GM19463 (cell line): ENCODE data around the gene ETFA.

Experiments used
- ATAC-seq: cut with Tn5 transposase; IDR thresholded peaks from one replicate; pipeline ENCODE4 v1.9.1; 2021; ENCODE audit warnings: mild to moderate bottlenecking, moderate library complexity; ENCODE audit not compliant: unreplicated experiment

ETFA gene

DNA sequence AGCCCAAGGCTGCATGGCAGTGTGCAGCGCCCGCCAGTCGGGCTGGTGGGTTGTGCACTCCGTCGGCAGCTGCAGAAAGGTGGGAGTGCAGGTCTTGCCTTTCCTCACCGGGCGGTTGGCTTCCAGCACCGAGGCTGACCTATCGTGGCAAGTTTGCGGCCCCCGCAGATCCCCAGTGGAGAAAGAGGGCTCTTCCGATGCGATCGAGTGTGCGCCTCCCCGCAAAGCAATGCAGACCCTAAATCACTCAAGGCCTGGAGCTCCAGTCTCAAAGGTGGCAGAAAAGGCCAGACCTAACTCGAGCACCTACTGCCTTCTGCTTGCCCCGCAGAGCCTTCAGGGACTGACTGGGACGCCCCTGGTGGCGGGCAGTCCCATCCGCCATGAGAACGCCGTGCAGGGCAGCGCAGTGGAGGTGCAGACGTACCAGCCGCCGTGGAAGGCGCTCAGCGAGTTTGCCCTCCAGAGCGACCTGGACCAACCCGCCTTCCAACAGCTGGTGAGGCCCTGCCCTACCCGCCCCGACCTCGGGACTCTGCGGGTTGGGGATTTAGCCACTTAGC lies 29.6 kb upstream of the ETFA start:
- ATAC-seq: no peak

DNA sequence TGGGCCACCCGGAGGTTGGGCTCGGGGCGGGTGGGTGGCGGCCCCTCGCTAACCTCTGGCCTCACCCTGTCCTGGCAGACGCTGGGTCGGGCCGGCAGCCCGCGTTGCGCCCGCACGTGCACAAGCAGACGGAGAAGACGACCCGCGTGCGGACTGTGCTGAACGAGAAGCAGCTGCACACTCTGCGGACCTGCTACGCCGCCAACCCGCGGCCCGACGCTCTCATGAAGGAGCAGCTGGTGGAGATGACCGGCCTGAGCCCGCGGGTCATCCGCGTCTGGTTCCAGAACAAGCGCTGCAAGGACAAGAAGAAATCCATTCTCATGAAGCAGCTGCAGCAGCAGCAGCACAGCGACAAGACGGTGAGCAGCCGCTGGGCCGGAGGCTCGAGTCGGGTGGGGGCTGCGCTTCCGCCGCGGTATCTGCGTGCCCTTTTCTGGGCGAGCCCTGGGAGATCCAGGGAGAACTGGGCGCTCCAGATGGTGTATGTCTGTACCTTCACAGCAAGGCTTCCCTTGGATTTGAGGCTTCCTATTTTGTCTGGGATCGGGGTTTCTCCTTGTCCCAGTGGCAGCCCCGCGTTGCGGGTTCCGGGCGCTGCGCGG lies 29.0 kb upstream of the ETFA start:
- no peak for ATAC-seq

GRCh38 chr15:76339305-76340197 lies 28.3 kb upstream of the ETFA start:
- no peak for ATAC-seq

GRCh38 chr15:76338486-76339304 lies 27.4 kb upstream of the ETFA start:
- no peak for ATAC-seq

DNA sequence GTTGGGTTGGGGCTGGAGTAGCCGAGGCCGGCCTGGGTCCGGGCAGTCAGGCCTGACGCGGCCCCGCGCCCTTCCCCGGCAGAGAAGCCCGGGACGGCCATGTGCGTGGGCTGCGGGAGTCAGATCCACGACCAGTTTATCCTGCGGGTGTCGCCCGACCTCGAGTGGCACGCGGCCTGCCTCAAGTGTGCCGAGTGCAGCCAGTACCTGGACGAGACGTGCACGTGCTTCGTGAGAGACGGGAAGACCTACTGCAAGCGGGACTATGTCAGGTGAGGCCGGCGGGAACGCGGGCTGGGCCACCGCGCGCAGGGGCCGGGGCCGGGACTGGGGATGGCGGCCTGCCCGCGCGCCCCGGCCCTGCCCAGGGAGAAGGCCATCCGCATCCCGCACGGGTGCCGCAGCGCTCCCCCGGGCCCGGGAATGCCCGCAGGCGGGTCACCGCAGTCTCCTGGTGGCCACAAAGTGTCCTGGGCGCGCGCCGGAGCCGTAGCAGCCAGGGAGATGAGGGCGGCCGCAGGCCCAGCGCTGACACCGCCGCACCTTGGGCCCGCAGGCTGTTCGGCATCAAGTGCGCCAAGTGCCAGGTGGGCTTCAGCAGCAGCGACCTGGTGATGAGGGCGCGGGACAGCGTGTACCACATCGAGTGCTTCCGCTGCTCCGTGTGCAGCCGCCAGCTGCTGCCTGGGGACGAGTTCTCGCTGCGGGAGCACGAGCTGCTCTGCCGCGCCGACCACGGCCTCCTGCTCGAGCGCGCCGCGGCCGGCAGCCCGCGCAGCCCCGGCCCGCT lies 26.6 kb upstream of the ETFA start:
- no peak for ATAC-seq

GRCh38 chr15:76337059-76337695 lies 25.9 kb upstream of the ETFA start:
- no peak for ATAC-seq

DNA sequence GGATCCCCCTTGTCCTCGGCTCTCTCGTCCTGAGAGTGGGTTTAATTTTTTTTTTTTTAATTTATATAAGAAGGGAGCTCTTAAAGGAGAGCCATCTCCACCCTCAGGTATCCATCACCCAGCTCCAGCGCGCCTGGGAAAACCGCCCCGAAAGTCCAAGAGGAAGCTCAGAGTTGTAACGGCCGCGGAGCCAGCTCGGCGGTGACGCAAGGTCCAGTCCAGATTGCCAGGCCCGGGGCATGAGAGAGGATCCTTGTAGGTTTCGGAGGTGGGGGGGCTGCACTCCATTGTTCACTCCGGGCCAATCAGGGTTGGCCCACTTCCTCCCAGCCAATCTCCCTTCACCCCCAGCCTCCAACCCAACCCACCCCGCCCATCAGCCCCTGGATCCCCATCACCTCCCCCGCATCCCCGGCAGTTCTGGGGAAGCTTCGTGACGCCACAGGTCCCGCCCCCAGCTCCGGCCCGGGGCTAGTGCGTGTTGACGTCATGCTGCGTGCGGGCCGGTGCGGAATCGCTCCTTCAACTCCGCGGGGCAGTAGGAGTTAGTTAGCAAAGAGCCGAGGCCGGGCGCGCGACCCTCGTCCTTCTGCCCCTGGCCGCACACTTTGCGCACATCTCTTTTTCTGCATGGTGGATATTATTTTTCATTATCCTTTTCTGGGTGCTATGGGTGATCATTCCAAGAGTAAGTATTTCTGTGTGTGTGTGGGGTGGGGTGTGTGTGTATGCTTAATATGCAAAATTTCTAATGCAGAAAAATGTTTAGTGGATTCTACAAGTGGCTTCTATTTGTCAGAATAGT lies 25.2 kb upstream of the ETFA start, which contains the start of gene ISL2:
ISL2 (plus strand) TSS at position 520 of the 805 bp plus-strand sequence; CDS start at position 631, 111 bp downstream.
- peak; percentile 51 for ATAC-seq

DNA sequence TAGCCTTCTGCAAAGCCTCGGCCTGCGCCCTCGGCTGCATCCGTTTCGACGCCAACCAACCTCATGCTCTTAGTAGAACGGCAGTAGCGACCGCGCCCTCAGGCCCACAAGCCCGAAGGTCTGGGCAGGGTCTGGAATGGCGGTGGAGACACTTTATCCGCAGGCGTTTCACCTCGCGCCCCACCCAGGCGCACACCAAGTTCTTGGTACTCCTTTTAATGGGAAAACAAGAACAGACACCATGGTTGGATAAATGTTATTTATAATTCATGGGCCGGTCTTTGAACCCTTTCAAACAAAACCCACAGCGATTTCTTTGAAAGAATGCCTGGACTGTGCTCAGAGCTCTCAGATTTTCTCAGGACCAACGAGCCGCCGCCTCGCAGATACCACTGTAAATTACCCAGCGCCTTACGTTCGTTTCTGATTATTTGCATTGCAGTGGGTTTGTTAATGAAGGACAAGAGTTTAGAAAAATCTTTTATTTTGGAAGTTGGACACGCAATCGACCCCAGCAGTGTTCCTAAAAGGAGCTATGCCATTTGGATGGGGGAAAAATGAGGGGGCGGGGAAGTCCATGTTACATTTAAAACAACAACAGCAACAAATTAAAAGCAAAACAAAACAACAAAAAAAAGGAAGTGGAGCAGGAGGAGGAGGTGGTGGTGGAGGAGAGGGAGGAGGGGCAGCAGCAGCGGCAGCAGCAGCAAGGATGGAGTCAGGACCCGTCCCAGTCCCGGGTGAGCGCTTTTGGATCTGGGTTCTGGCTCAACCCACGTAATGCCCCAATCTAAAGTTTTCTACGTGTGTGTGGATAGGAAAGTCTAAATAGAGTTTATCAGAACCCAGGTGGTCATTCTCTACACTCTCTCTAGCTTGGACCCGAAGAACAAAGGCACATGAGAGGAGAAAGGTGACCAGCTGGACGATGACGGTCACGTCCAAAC lies 24.3 kb upstream of the ETFA start:
- no peak for ATAC-seq

DNA sequence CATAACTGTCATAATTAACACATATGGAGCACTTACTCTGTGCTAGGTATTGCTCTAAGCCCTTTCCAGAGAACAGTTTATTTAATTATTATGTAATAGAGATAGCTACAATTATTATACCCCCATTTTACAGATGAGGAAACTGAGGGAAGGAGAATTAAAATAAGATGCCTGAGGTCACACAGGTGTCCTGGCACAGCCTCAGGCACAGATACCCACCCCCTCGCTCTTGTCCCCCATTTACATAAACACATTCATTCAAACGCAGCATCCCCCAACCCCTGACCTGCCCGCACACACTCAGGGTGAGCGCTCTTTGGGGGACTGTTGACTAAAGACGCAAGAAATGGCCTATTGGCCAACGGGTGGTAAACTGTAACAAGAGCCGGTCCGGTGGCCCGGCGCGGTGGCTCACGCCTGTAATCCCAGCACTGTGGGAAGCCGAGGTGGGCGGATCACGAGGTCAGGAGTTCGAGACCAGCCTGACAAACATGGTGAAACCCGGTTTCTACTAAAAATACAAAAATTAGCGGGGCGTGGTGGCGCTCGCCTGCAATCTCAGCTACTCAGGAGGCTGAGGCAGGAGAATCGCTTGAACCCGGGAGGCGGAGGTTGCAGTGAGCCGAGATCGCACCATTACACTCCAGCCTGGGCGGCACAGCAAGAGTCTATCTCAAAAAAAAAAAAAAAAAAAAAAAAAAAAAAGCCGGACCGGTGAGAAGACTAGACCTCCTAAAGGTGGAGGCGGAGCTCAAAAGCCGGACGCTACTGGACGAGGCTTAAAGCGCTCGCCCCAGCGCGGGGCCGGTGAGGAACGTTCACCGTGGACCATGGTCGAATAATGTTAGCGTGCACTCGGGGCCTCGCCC lies 23.4 kb upstream of the ETFA start:
- no peak for ATAC-seq

- ATAC-seq: no peak
These were observed 22.6 kb upstream of the ETFA start for GRCh38 chr15:76333720-76334437.

DNA sequence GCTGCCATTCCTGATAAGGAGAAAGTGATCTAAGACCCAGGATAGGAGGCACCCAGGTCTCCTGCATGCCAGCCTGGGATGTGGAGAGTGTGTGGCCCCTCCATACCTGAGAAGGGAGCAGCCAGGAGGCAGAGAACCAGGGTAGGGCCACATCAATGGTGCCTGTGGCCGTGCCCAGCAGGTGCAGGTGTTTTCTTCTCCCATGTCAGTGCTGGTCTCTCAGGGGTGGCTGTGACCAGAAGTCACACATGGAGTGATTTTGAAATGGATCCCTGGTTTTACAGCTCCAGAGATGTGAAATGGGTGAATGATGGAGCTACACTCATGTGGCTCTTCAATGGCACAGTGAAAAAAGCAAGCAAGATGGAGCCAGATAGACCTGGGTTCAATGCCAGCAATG lies 22.0 kb upstream of the ETFA start:
- ATAC-seq: no peak

- ATAC-seq: no peak
These were observed 21.5 kb upstream of the ETFA start for GRCh38 chr15:76332796-76333195.

DNA sequence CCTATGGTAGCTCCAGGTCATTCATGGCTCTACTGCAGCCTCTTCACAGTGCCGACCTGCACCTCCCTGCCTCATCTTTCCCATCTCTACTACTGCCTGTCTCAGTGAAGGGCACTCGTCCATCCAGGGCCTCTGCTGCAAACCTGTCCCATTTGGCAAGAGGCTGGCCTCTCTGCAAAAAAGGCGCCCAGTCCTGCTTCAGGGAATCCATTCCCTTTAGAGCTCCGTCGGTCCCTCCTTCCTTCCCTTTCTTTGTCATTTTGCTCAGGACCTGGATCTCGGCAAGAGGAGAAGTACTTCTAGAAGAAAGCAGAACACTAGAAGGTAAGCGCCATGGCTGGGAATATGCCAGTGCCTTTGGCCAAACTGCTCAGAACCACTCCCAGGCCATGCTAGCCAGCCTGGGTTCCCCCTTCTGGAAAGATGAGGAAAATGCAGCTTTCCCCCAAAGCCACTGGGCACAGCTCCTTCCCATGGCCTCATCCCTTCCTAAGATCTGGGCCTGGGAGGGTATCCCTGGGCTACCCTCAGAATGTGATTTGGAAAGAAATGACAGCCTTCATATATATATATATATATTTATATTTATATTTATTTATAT lies 18.9 kb upstream of the ETFA start:
- no peak for ATAC-seq

DNA sequence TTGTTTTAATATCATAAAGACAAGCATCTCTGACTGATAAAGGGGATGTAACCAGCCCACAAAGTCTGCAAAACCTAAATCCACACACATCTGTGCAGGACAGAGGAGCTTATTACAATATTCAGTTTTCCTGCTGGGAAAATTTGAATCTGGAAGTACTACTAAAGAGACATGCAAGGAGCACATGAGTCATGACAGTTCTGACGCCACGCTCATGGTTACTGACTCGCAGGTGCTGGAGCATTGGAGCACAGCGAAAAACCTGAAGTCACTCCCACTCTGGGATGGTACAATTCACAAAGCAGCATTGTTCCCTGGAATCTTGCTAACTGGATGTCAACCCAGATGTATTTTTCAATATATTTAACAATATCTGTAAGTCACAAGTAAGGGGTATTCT lies 17.7 kb upstream of the ETFA start:
- ATAC-seq: no peak

DNA sequence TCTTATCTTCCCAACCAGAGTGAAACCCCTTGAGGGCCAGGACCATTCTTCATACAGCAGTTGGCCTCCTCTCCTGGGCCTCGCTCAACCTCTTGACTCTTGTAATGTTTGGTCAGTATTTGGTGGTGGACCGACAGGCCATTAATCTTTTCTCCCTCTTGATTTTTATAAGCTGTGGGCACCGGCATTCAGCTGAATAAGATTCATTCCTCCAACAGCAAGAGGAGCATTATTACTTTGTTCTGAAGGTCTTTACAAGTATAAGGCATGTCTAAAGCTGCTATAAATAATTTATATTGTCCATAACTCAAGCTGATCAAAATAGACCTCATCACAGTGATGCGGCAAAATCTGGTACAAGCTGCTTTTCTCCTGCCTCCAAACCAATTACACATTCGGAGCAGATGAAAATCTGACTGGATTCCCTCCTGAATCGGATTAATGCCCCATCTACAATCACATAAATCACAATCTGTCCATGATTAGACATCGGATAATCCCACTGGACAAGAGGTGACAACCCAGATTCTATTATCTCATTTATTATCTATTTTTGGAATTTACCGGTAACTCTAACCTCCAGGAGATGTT lies 16.9 kb upstream of the ETFA start:
- ATAC-seq: no peak
